SU-DHL-6 (cell line): ENCODE results near the gene ELK4.

Experiments used
- EZH2phosphoT487 ChIP-seq: fragments of 200-600 bp; sonication (generic), shearing (Covaris generic); conservative IDR thresholded peaks from 2 replicates; pipeline ENCODE4 v1.6.1; 2018; ENCODE audit warnings: mild to moderate bottlenecking, antibody characterized with exemption, low read length, moderate library complexity, mixed read lengths
- TF ChIP-seq, protein P1 (sequence below): fragments of 200-600 bp; sonication (generic); IDR thresholded peaks from one replicate; pipeline ENCODE4 v1.5.1; 2017; ENCODE audit warnings: antibody characterized with exemption, mild to moderate bottlenecking, low read length, moderate library complexity; ENCODE audit not compliant: insufficient read depth, poor library complexity, severe bottlenecking

DNA sequence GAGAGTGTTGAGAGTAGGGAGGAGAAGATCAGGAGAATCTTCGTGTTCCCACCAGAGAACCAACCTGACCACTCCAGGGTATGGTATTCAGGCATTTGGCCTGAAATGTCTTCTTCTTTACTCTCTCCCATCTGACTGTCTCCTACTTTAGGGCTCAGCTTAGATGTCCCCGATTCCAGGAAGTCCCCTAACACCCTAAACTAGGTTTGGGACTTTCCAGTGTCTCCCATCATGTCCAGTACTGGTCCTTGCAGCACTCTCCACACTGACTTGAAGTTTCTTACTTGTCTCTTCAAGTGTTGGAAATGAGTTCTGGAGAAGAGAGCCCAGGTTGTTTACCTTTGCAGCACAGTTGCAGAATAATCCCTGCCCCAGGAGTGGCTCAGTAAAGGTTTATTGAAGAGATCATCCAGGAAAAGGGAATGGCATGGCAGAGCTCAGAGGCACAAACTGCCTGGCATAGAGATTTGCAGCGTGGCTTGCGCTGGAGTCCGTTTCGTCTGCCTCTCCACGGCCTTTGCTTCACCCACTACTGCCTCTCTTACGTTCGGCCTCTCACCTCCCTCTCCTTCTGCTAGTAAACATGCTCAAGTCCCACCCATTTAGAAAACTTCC is 6.2 kb upstream of the ELK4 start:
- TF ChIP-seq, protein P1, sequence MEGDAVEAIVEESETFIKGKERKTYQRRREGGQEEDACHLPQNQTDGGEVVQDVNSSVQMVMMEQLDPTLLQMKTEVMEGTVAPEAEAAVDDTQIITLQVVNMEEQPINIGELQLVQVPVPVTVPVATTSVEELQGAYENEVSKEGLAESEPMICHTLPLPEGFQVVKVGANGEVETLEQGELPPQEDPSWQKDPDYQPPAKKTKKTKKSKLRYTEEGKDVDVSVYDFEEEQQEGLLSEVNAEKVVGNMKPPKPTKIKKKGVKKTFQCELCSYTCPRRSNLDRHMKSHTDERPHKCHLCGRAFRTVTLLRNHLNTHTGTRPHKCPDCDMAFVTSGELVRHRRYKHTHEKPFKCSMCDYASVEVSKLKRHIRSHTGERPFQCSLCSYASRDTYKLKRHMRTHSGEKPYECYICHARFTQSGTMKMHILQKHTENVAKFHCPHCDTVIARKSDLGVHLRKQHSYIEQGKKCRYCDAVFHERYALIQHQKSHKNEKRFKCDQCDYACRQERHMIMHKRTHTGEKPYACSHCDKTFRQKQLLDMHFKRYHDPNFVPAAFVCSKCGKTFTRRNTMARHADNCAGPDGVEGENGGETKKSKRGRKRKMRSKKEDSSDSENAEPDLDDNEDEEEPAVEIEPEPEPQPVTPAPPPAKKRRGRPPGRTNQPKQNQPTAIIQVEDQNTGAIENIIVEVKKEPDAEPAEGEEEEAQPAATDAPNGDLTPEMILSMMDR: no peak
- no peak for TF ChIP-seq EZH2phosphoT487
